NCI-H526 (cell line): ENCODE measurements around the gene ZNF394.

ENCODE experiments used
- DNase-seq, 2 experiments: peaks; one replicate each; lab custom pipeline; 2025; lab: John Stamatoyannopoulos, UW

Gene ZNF394

GRCh38 chr7:99449326-99449725 lies 50.8 kb downstream of the ZNF394 start:
- no peak for DNase-seq

- DNase-seq, result no peak
These were observed 51.2 kb downstream of the ZNF394 start for GRCh38 chr7:99448855-99449254.

- peak in 1 of 2 experiments; percentile 47 for DNase-seq
These were observed 52.1 kb downstream of the ZNF394 start for GRCh38 chr7:99447943-99448342.

- DNase-seq, result no peak
These were observed 54.0 kb downstream of the ZNF394 start for GRCh38 chr7:99446096-99446495.
